Parathyroid adenoma (tissue), 2 donors: ENCODE data around the gene DOLPP1.
A peak's percentile ranks its signal among the peaks of the same experiment; 100 is the strongest.

ENCODE experiments used
- H2AFZ ChIP-seq: fragments of 300-600 bp; sonication (generic); one replicate; pipeline ENCODE4 v1.7.0; 2017; ENCODE audit warnings: antibody characterized with exemption, mild to moderate bottlenecking
- H3K27ac ChIP-seq: fragments of 300-600 bp; sonication (generic); one replicate; pipeline ENCODE4 v1.7.0; 2017
- H3K27me3 ChIP-seq: fragments of 300-600 bp; sonication (generic); one replicate; pipeline ENCODE4 v1.7.0; 2017; ENCODE audit warnings: low read length; ENCODE audit not compliant: control insufficient read depth, insufficient read depth
- H3K36me3 ChIP-seq: fragments of 300-600 bp; sonication (generic); one replicate; pipeline ENCODE4 v1.7.0; 2017; ENCODE audit warnings: low read length; ENCODE audit not compliant: control insufficient read depth, insufficient read depth
- H3K4me1 ChIP-seq: fragments of 300-600 bp; sonication (generic); one replicate; pipeline ENCODE4 v1.7.0; 2017; ENCODE audit warnings: control low read depth
- H3K4me2 ChIP-seq: fragments of 300-600 bp; sonication (generic); one replicate; pipeline ENCODE4 v1.7.0; 2017; ENCODE audit warnings: low read length
- H3K4me3 ChIP-seq: fragments of 300-600 bp; sonication (generic); one replicate; pipeline ENCODE4 v1.7.0; 2017; ENCODE audit warnings: low read depth, low read length
- H3K79me2 ChIP-seq: fragments of 300-600 bp; sonication (generic); one replicate; pipeline ENCODE4 v1.7.0; 2017; ENCODE audit warnings: control low read depth
- H3K9ac ChIP-seq: fragments of 300-600 bp; sonication (generic); one replicate; pipeline ENCODE4 v1.7.0; 2017; ENCODE audit warnings: mild to moderate bottlenecking
- H3K9me3 ChIP-seq: fragments of 300-600 bp; sonication (generic); one replicate; pipeline ENCODE4 v1.7.0; 2017; ENCODE audit warnings: low read length; ENCODE audit not compliant: control insufficient read depth
- TF ChIP-seq, protein P1 (sequence below): fragments of 300-600 bp; sonication (generic); IDR thresholded peaks from one replicate; pipeline ENCODE4 v1.7.0; 2017; ENCODE audit warnings: antibody characterized with exemption, mild to moderate bottlenecking
- donor health status: primary hyperparathyroidism.

The DOLPP1 gene

DNA sequence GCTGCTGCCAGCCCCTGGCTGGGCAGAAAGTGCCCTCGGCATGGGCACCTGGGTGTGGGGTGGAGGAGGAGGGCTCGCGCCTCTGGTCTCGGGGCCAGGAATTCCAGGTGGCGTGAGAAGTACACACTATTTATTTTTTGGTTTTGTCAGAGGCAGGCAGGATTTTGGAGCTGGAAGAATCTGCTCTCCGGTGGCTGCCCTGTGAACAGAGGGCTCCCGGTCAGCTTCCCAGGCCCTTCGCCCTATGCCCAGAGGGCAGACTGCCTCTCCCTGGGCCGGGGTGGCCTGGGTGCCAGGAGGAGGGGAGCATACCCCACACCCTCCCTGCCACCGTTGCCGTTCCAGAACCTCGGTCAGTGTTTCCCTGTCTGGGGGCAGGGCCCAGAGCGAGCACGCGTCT, 8.3 kb downstream of the DOLPP1 start:
- Histone ChIP-seq H3K27me3 (no peaks in the 10 kb centered on the region), H3K4me3 (no peak overlapping the region), H3K36me3 (no peaks in the 10 kb centered on the region), H3K4me1 (no peaks in the 10 kb centered on the region), H3K27ac (no peak overlapping the region), H3K9me3 (no peaks in the 10 kb centered on the region), H2AFZ (no peak overlapping the region), H3K79me2 (no peaks in the 10 kb centered on the region), H3K4me2 (no peak overlapping the region), H3K9ac (no peak overlapping the region)
- TF ChIP-seq, protein P1, sequence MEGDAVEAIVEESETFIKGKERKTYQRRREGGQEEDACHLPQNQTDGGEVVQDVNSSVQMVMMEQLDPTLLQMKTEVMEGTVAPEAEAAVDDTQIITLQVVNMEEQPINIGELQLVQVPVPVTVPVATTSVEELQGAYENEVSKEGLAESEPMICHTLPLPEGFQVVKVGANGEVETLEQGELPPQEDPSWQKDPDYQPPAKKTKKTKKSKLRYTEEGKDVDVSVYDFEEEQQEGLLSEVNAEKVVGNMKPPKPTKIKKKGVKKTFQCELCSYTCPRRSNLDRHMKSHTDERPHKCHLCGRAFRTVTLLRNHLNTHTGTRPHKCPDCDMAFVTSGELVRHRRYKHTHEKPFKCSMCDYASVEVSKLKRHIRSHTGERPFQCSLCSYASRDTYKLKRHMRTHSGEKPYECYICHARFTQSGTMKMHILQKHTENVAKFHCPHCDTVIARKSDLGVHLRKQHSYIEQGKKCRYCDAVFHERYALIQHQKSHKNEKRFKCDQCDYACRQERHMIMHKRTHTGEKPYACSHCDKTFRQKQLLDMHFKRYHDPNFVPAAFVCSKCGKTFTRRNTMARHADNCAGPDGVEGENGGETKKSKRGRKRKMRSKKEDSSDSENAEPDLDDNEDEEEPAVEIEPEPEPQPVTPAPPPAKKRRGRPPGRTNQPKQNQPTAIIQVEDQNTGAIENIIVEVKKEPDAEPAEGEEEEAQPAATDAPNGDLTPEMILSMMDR, result no peak

DNA sequence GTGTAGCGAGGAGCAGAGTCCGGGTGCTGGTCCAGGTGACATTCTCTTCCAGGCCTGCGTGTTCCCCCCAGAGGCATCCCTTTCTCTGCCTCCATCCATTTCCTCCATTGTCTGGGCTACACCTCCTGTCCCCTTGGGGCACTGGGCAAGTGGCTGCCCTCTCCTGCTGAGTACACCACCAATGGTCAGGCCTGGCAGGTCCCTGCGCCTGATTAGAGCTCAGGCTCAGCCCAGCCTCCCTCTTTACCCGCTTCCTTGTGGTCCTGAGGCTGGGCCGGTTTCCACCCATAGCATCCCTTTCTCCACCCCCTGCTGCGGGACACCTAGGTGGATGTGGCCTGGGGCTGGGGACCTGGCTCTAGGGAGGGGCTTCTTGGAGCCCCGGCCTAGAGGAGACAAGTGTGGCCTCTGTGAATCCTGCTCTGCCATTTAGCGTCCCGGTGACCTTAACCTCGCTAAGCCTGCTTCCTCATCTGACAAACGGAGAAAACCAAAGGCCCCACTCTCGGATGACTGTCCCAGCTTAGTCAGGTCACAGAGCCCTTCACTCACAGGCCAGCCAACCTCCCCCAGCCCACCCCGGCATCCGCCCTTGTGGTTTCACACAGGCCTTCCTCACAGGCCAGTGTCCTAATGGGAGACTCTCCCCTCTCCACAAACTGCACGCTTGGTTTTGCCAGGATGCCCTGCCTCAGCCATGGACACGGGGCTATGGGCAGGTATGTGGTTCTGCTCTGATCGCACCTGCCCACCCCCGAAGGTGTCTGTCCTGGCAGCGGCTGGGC, 12.9 kb downstream of the DOLPP1 start:
- Histone ChIP-seq H3K9ac (no peak overlapping the region), H3K27ac (no peak overlapping the region), H3K9me3 (no peaks in the 10 kb centered on the region), H3K4me2 (no peak overlapping the region), H2AFZ (no peak overlapping the region), H3K36me3 (no peaks in the 10 kb centered on the region), H3K4me1 (no peaks in the 10 kb centered on the region), H3K79me2 (no peaks in the 10 kb centered on the region), H3K27me3 (no peaks in the 10 kb centered on the region), H3K4me3 (no peak overlapping the region)
- TF ChIP-seq, protein P1, result no peak

DNA sequence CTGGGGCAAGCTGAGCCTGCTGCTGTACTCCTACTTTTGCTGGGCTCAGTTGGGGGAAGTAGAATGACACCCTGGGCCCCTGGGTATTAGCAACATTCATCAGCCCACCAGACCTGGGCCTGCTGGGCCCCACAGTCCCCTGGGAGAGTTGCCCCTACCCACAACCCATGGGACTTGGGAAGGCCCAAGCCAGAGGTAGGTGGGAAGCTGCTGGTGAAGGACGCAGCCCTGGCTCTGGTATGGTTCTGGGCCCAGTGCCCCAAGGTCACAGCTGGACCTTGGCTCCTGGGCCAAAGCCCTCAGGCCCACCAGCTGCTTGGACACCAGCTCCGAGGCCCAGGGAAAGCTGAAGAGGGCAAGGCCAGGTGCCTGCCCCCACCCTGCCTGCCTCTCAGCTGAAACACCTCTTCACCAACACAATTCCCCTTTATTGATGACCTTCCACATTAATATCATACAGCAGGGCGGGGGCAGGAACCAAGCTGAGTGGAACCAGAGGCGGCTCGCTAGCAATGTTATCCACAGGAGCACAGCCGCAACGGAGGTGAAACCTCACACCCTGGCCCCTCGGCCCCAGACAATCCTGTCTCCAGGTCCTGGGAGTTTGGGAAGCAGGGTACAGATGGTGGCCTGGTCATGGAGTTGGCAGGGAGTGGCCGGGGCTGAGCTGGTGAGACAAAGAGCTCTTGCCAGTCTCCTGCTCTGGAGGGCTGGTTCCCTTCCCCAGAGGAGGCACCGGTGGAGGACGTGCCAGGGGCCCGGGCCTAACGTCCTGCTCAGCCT, 13.7 kb downstream of the DOLPP1 start:
- Histone ChIP-seq H3K79me2 (no peaks in the 10 kb centered on the region), H3K27me3 (no peaks in the 10 kb centered on the region), H3K9ac (no peak overlapping the region), H2AFZ (no peak overlapping the region), H3K4me3 (no peak overlapping the region), H3K9me3 (no peaks in the 10 kb centered on the region), H3K36me3 (no peaks in the 10 kb centered on the region), H3K4me2 (no peak overlapping the region), H3K27ac (peak overlapping the region; percentile 11), H3K4me1 (no peaks in the 10 kb centered on the region)
- TF ChIP-seq, protein P1, result no peak

DNA sequence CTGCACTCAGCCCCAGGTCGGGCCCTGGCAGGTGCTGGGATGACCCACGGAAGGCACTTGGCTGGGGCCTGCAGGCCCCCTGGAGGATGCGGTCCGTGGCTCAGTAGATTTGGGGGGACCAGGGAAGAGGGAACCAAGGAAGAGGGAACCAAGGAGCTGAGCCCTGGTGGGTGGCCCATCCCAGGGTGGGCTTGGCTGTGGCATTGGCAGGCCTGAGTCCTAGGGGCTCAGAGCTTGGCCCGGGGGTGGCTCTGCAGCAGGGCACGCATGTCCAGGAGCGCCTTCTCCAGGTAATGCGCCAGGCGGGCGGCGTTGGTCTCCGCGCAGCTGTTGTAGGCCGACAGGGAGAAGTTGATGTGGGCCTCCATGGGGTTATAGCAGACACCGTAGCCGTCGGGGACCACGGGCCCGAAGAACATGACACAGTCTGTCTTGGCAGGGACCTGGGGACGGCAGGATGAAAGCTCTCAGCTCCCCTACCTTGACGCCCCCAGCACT, 14.3 kb downstream of the DOLPP1 start:
- no peaks in the 10 kb centered on the region for H3K36me3 ChIP-seq
- TF ChIP-seq, protein P1, result no peak

More for the DNA sequence above, 14.3 kb downstream of the DOLPP1 start:
- no peak overlapping the region for H3K4me3 ChIP-seq
- H3K4me2 ChIP-seq, result no peak overlapping the region
- H3K27me3 ChIP-seq, result no peaks in the 10 kb centered on the region
- no peaks in the 10 kb centered on the region for H3K79me2 ChIP-seq
- H3K4me1 ChIP-seq, result no peaks in the 10 kb centered on the region
- no peak overlapping the region for H2AFZ ChIP-seq
- H3K9ac ChIP-seq, result no peak overlapping the region
- no peaks in the 10 kb centered on the region for H3K9me3 ChIP-seq
- no peak overlapping the region for H3K27ac ChIP-seq
